Mesendoderm (in vitro differentiated cells): Measurements from ENCODE around the gene JAGN1.
"Not testable (repeated sequence)": the region's sequence is repeated elsewhere in the genome, so short reads cannot be mapped to it uniquely, and the experiment has no call there.

Experiments used
- DNase-seq: peaks from one replicate; pipeline ENCODE4 v3.0.0; 2013
- H2AK5ac ChIP-seq: 2 replicates; pipeline ENCODE4 v1.6.1; 2013; ENCODE audit warnings: low read length, inconsistent platforms
- H2BK120ac ChIP-seq: 2 replicates; pipeline ENCODE4 v1.6.1; 2013; ENCODE audit warnings: low read depth, mild to moderate bottlenecking, low read length, moderate library complexity, mixed read lengths
- H2BK15ac ChIP-seq: replicated peaks from 2 replicates; pipeline ENCODE4 v1.6.1; 2013; ENCODE audit warnings: low read depth, mild to moderate bottlenecking, moderate library complexity
- H2BK5ac ChIP-seq: 2 replicates; pipeline ENCODE4 v1.6.1; 2013; ENCODE audit warnings: low read length, inconsistent platforms
- H3K18ac ChIP-seq: 2 replicates; pipeline ENCODE4 v1.6.1; 2013; ENCODE audit warnings: mild to moderate bottlenecking, low read length, mixed read lengths
- H3K23ac ChIP-seq: one replicate; pipeline ENCODE4 v1.6.1; 2013; ENCODE audit warnings: low read length
- H3K27ac ChIP-seq: 2 replicates; pipeline ENCODE4 v1.5.1; 2013; ENCODE audit warnings: low read depth, mild to moderate bottlenecking, inconsistent platforms, low read length, moderate library complexity
- H3K27me3 ChIP-seq: 2 replicates; pipeline ENCODE4 v1.6.1; 2013; ENCODE audit warnings: low read length, control low read depth, mild to moderate bottlenecking, inconsistent platforms; ENCODE audit not compliant: insufficient read depth, poor library complexity
- H3K36me3 ChIP-seq: 2 replicates; pipeline ENCODE4 v1.6.1; 2013; ENCODE audit warnings: low read length, inconsistent platforms; ENCODE audit not compliant: control insufficient read depth, insufficient read depth
- H3K4ac ChIP-seq: one replicate; pipeline ENCODE4 v1.6.1; 2013; ENCODE audit warnings: low read depth, mild to moderate bottlenecking, low read length, moderate library complexity
- H3K4me1 ChIP-seq: 2 replicates; pipeline ENCODE4 v1.6.1; 2013; ENCODE audit warnings: low read depth, low read length, inconsistent platforms; ENCODE audit not compliant: control insufficient read depth
- H3K4me2 ChIP-seq: 2 replicates; pipeline ENCODE4 v1.6.1; 2013; ENCODE audit warnings: low read length
- H3K4me3 ChIP-seq: 2 replicates; pipeline ENCODE4 v1.5.1; 2013; ENCODE audit warnings: mild to moderate bottlenecking, low read length
- H3K56ac ChIP-seq: one replicate; pipeline ENCODE4 v1.6.1; 2013; ENCODE audit warnings: low read length
- H3K79me1 ChIP-seq: 2 replicates; pipeline ENCODE4 v1.6.1; 2013; ENCODE audit warnings: low read length, inconsistent platforms
- H3K79me2 ChIP-seq: 2 replicates; pipeline ENCODE4 v1.6.1; 2013; ENCODE audit warnings: mild to moderate bottlenecking, low read length; ENCODE audit not compliant: control insufficient read depth, insufficient read depth
- H3K9ac ChIP-seq: 2 replicates; pipeline ENCODE4 v1.6.1; 2013; ENCODE audit warnings: low read length, inconsistent platforms
- H4K5ac ChIP-seq: one replicate; pipeline ENCODE4 v1.6.1; 2013; ENCODE audit warnings: low read length
- H4K8ac ChIP-seq: one replicate; pipeline ENCODE4 v1.6.1; 2013; ENCODE audit warnings: low read depth, mild to moderate bottlenecking, control low read depth, low read length, moderate library complexity
- whole genome bisulfite sequencing: extraction: QIAGEN DNeasy Blood & Tissue Kit; methylation state at CpG from one replicate; pipeline ENCODE4 v1.1.7; 2013; ENCODE audit warnings: low lambda C conversion rate, missing lambda C conversion rate; ENCODE audit not compliant: insufficient coverage; ENCODE audit errors: extremely low coverage; 5-methylcytosine and 5-hydroxymethylcytosine counted together

The JAGN1 gene

GRCh38 chr3:9900965-9901415 is 10.6 kb downstream of the JAGN1 start:
- not testable (repeated sequence) for H2BK120ac ChIP-seq, H3K4me3 ChIP-seq, H3K36me3 ChIP-seq, DNase-seq, H4K5ac ChIP-seq, H3K4ac ChIP-seq, H3K4me2 ChIP-seq, H3K23ac ChIP-seq, H3K79me2 ChIP-seq, H3K9ac ChIP-seq, H3K79me1 ChIP-seq, H2AK5ac ChIP-seq, H3K27me3 ChIP-seq, H2BK15ac ChIP-seq, H4K8ac ChIP-seq, H3K18ac ChIP-seq, H3K27ac ChIP-seq, H3K56ac ChIP-seq, H3K4me1 ChIP-seq, H2BK5ac ChIP-seq
- no CpG with 5 or more reads among the region's 6 CpGs for WGBS

GRCh38 chr3:9901967-9902366 is 11.6 kb downstream of the JAGN1 start:
- Histone ChIP-seq H3K27ac (no peak overlapping the region), H4K5ac (no peak overlapping the region), H3K27me3 (no peaks in the 10 kb centered on the region), H2BK5ac (no peak overlapping the region), H3K4me1 (peaks cover 7% of the 10 kb centered on the region), H2BK120ac (no peak overlapping the region), H3K79me1 (no peaks in the 10 kb centered on the region), H2AK5ac (no peak overlapping the region), H3K4me2 (no peak overlapping the region), H4K8ac (no peak overlapping the region), H3K18ac (no peak overlapping the region), H3K79me2 (no peaks in the 10 kb centered on the region), H2BK15ac (no peak overlapping the region), H3K9ac (no peak overlapping the region), H3K56ac (peak overlapping the region; percentile 51), H3K4ac (no peak overlapping the region), H3K36me3 (no peaks in the 10 kb centered on the region), H3K4me3 (no peak overlapping the region), H3K23ac (no peak overlapping the region)
- no peak for DNase-seq
- WGBS, result no CpG with 5 or more reads among the region's 5 CpGs

GRCh38 chr3:9902372-9903237 is 12.2 kb downstream of the JAGN1 start, which contains the start of gene IL17RE:
Gene IL17RE (plus strand): TSS chr3:9902848. CDS start chr3:9902933, 85 bp downstream.
- H4K8ac ChIP-seq, result no peak within 1 kb of the TSS
- no peak within 1 kb of the TSS for H2BK5ac ChIP-seq
- no peak within 1 kb of the TSS for H3K4me2 ChIP-seq
- no peak within 1 kb of the TSS for H3K4ac ChIP-seq
- no peak within 1 kb of the TSS for H2BK120ac ChIP-seq
- no peak within 1 kb of the TSS for H4K5ac ChIP-seq
- H3K27me3 ChIP-seq, result no peaks in the 10 kb centered on the region
- H3K4me3 ChIP-seq, result no peak within 1 kb of the TSS
- H3K9ac ChIP-seq, result peak within 1 kb of the TSS; percentile 37
- H3K56ac ChIP-seq, result peak within 1 kb of the TSS; percentile 51
- no CpG with 5 or more reads among the region's 13 CpGs for WGBS
- H3K18ac ChIP-seq, result no peak within 1 kb of the TSS
- H3K27ac ChIP-seq, result no peak within 1 kb of the TSS
- no peak for DNase-seq
- H3K79me2 ChIP-seq, result no peaks in the 10 kb centered on the region
- no peak within 1 kb of the TSS for H2AK5ac ChIP-seq
- H3K36me3 ChIP-seq, result no peaks in the 10 kb centered on the region
- no peaks in the 10 kb centered on the region for H3K79me1 ChIP-seq
- no peak within 1 kb of the TSS for H3K23ac ChIP-seq
- peaks cover 7% of the 10 kb centered on the region for H3K4me1 ChIP-seq
- H2BK15ac ChIP-seq, result no peak within 1 kb of the TSS

- Histone ChIP-seq H3K23ac (no peak overlapping the region), H3K4ac (no peak overlapping the region), H3K79me1 (no peaks in the 10 kb centered on the region), H3K4me2 (no peak overlapping the region), H2AK5ac (no peak overlapping the region), H2BK120ac (no peak overlapping the region), H2BK5ac (no peak overlapping the region), H4K8ac (no peak overlapping the region), H3K36me3 (no peaks in the 10 kb centered on the region), H3K4me3 (no peak overlapping the region), H3K18ac (no peak overlapping the region), H4K5ac (no peak overlapping the region), H3K27ac (no peak overlapping the region), H2BK15ac (no peak overlapping the region), H3K9ac (peak overlapping the region; percentile 37), H3K4me1 (peaks cover 7% of the 10 kb centered on the region), H3K27me3 (no peaks in the 10 kb centered on the region), H3K79me2 (no peaks in the 10 kb centered on the region), H3K56ac (peak overlapping the region; percentile 25)
- DNase-seq, result no peak
- WGBS, result no CpG with 5 or more reads among the region's 4 CpGs
These were observed 12.8 kb downstream of the JAGN1 start for GRCh38 chr3:9903238-9903624.

- Histone ChIP-seq H3K79me2 (no peaks in the 10 kb centered on the region), H2BK5ac (no peak overlapping the region), H3K18ac (no peak overlapping the region), H3K36me3 (no peaks in the 10 kb centered on the region), H3K27ac (no peak overlapping the region), H3K56ac (peak overlapping the region; percentile 11), H2BK15ac (no peak overlapping the region), H3K27me3 (no peaks in the 10 kb centered on the region), H3K4me2 (no peak overlapping the region), H3K4ac (no peak overlapping the region), H3K79me1 (no peaks in the 10 kb centered on the region), H3K4me3 (no peak overlapping the region), H3K4me1 (peaks cover 7% of the 10 kb centered on the region), H4K5ac (no peak overlapping the region), H4K8ac (no peak overlapping the region), H2AK5ac (no peak overlapping the region), H2BK120ac (no peak overlapping the region), H3K9ac (no peak overlapping the region), H3K23ac (no peak overlapping the region)
- WGBS, result no CpG with 5 or more reads among the region's 4 CpGs
- no peak for DNase-seq
These were observed 13.5 kb downstream of the JAGN1 start for GRCh38 chr3:9903904-9904303.
